AG04449 (cell line): ENCODE measurements around the gene MACROH2A1.
A peak's percentile ranks its signal among the peaks of the same experiment; 100 is the strongest.

ENCODE experiments used
- CTCF ChIA-PET: fragments of 350-600 bp; formaldehyde crosslinking; extraction: SDS; loops from one replicate; lab custom pipeline; 2021; ENCODE audit warnings: antibody characterized with exemption; lab: Yijun Ruan, JAX
- POLR2A ChIA-PET: fragments of 400-600, 350-600 bp; formaldehyde crosslinking; extraction: SDS; loops from one replicate; lab custom pipeline; 2020; ENCODE audit warnings: antibody characterized with exemption, inconsistent platforms; lab: Yijun Ruan, JAX
- DNase-seq: peaks from one replicate; pipeline ENCODE4 v3.0.0-alpha.2; 2010; ENCODE audit warnings: low read depth, low spot score
- H3K4me3 ChIP-seq: 2 replicates; pipeline ENCODE4 v1.5.1; 2011; ENCODE audit warnings: low read depth, mild to moderate bottlenecking, control low read depth, low read length
- TF ChIP-seq, protein P1 (sequence below): IDR thresholded peaks from one replicate; pipeline ENCODE4 v1.5.1; 2011; ENCODE audit warnings: mild to moderate bottlenecking, moderate library complexity, low read length, control low read depth, inconsistent platforms; ENCODE audit not compliant: insufficient read depth; ENCODE audit errors: missing control alignments

Gene MACROH2A1

DNA sequence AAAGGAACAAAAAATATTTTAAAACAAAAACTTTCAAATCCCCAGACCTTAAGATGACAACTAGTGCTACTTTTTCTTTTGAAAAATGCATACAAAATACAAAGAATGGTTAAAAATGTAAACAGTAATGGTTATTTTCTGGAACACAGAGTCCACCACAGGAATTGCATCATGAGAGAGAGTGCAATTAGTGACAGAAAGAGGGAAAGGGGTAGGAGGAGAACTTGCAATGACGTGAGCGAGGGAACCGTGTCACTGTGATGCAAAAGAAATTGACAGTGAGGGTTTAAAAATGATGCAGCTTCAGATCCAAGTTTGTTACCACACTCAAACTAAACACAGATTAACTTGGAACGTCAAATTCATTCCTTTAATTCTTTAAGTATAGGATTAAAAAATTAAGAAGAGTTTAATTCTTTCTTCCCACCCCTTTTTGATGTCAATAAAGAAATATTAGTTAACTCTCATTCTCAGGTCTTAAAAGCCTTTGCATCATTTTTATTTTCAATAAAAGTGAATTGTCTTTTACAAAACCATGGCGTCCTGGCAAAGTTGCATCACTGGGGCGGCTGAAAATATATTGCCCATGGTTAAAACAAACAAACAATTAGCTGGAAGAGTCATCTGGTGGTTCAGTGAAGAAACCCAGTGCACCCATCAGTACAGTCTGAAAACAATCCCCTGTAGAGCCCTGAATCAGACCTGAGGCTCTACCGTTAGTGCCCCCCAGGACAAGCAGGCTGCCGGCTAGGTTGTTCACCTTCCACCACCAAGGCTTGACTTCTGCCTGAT lies 39.5 kb downstream of the MACROH2A1 start:
- TF ChIP-seq, protein P1, sequence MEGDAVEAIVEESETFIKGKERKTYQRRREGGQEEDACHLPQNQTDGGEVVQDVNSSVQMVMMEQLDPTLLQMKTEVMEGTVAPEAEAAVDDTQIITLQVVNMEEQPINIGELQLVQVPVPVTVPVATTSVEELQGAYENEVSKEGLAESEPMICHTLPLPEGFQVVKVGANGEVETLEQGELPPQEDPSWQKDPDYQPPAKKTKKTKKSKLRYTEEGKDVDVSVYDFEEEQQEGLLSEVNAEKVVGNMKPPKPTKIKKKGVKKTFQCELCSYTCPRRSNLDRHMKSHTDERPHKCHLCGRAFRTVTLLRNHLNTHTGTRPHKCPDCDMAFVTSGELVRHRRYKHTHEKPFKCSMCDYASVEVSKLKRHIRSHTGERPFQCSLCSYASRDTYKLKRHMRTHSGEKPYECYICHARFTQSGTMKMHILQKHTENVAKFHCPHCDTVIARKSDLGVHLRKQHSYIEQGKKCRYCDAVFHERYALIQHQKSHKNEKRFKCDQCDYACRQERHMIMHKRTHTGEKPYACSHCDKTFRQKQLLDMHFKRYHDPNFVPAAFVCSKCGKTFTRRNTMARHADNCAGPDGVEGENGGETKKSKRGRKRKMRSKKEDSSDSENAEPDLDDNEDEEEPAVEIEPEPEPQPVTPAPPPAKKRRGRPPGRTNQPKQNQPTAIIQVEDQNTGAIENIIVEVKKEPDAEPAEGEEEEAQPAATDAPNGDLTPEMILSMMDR: no peak
- DNase-seq: no peak
- CTCF ChIA-PET: interaction anchor here (2.0 kb wide), 1 partner anchor 67 kb away, joined by 8 read pairs; no protein-coding TSS in a partner anchor
- no peak overlapping the region for H3K4me3 ChIP-seq
- POLR2A ChIA-PET: no interaction called here

DNA sequence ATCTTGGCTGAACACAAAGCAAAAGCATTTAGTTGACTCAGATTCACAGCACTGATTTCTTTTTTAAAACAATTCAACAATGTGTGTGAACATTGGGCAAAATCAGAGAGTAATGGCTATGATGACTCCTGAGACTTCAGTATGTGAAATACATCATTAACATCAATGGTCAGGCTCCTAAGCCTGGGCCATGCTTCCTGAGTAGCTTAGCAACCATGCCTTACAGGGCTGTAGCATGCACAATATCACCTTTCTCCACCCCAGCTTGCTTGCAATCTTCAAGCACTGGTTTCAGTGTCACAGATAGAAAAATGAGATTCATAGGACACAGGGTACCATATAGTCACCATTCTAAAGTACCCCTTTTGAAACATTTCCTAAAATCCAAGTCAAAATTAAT lies 41.3 kb downstream of the MACROH2A1 start:
- ChIA-PET CTCF (interaction anchor here (1.7 to 6.9 kb wide), 2 partner anchors 10 to 67 kb away, joined by 5 to 48 read pairs; no protein-coding TSS in a partner anchor), POLR2A (no interaction called here)
- no peak overlapping the region for H3K4me3 ChIP-seq
- TF ChIP-seq, protein P1: no peak
- DNase-seq: no peak

DNA sequence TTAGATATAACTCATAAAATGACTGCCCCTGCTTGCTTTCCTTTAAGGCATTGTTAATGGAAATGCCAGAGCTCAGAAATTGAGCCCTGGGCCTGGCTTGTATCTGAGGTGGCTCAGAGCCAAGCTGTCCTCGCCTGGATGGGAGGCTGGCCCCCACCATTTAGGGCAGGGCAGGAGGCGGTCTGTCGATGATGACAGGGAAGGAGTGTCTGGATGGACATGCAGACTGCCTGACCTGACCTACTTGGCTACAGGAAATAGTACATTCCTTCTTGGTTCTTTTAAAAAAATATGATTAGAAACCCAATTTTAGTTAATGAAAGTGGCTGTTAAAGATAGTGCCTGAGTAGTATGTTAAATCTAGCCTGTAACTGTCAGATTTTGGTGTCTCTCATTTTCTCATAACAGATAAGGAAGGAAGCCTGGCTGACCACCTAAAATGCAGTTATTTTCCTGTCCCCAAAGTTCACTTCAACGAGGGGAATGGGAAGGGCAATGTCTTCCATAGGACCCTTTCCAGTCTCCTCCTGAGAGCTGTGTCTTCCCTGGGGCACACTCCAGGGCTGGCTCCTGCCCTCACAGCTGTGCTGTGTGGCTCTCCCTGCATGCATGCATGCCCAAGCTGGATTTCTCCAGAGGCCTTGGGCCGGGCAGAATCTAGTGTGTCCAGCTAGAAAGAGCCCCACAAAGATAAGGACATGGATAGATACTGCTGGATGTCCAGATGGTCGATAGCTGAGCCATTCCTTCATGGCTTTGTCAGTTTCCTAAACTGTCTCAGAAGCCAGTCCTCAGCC lies 42.3 kb downstream of the MACROH2A1 start:
- H3K4me3 ChIP-seq: no peak overlapping the region
- POLR2A ChIA-PET: no interaction called here
- TF ChIP-seq, protein P1: no peak
- DNase-seq: no peak
- CTCF ChIA-PET: interaction anchor here (1.4 to 6.9 kb wide), 4 partner anchors 11 to 146 kb away, joined by 4 to 48 read pairs (median 6); no protein-coding TSS in a partner anchor

DNA sequence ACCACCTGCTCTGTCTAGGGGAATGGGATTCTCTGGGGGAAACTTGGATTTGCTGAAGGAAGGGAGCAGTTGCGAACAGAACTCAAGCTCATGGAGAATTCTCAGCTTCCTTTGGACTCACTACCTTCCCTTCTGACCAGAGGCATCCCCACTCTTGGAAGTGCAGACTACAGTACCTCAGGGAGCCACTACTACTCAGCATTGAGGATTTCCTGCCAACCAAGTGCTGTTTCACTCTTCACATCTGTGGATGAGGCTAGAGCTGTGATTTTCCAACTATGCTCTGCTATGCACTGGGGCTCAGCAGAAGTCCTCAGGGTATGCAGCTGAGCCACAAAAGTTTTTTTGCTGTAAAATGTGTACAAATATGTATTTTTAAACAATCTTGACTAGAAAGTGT lies 43.9 kb downstream of the MACROH2A1 start:
- H3K4me3 ChIP-seq: no peak overlapping the region
- DNase-seq: no peak
- ChIA-PET CTCF (interaction anchor here (1.0 to 6.9 kb wide), 8 partner anchors 9 to 150 kb away, joined by 3 to 48 read pairs (median 4); no protein-coding TSS in a partner anchor), POLR2A (interaction anchor here (0.7 kb wide), 1 partner anchor 17 kb away, joined by 3 read pairs; no protein-coding TSS in a partner anchor)
- TF ChIP-seq, protein P1: no peak

DNA sequence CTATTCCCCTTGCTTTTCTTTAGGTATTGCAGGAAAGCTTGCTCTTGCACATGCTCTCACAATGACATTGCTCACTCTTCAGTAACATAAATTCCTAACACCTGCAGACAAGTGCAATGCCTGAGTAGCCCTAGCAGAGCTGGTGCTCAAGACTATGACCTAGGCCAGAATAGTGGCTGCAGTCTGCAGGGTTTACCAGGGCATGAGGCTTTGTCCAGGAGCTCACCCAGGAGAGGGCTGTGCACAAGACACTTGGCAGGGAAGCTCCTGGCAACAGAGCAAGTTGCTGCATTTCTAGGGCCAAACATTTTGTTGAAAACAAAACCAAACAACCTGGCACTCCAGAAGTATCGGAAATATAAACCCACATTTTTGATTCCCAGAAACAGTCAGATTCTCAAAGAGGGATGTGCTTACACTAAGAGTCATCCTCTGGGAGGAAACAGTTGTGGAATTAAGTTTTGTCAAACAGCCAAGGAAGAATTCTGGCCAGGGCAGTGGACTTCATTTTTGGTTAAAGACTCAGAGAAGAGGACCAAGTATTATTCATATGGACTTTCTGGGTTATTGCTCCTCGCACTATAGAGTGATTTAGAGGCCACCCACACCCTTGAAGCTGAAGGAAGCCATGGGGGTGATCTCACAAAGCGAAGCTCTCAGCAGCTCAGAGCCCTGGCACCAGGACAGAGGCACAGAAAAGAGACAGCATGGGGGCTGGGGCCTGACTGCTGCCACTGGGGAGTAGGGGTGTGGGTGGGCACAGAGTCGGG lies 44.9 kb downstream of the MACROH2A1 start:
- ChIA-PET CTCF (interaction anchor here (0.6 to 6.9 kb wide), 7 partner anchors 8 to 71 kb away, joined by 3 to 48 read pairs (median 4); no protein-coding TSS in a partner anchor), POLR2A (interaction anchor here (0.5 to 1.0 kb wide), 4 partner anchors 18 to 166 kb away, joined by 3 to 4 read pairs (median 3); no protein-coding TSS in a partner anchor)
- peak overlapping the region; percentile 29 for H3K4me3 ChIP-seq
- DNase-seq: peak; percentile 91
- TF ChIP-seq, protein P1: no peak
